ENCODE data around the gene CHCT1. TPM values are rescaled to one million over a fixed set of nuclear protein-coding genes. Genes with fewer than 3 reads are reported as not detected.

Gene CHCT1
- total RNA-seq, 1 experiment from 2014 or later: not detected

GRCh38 chr17:60471451-60471850 is 49.2 kb downstream of the CHCT1 start:
- ChIA-PET POLR2A (no interaction called here), CTCF (no interaction called here)
- DNase-seq: no peak
- no peak for TF ChIP-seq CTCF (IDR thresholded peaks at IDR 0.05; ENCODE audit: insufficient read depth in 1 of 2, low read depth in 1 of 2, low read length in 1 of 2, severe bottlenecking in 1 of 2, unreplicated experiment in 1 of 2)
- intact Hi-C loops (cut with micrococcal nuclease; ENCODE audit: unreplicated experiment): no loop called here
- H3K27me3 Mint-ChIP-seq (ENCODE audit: insufficient read depth, unreplicated experiment): no peaks in the 10 kb centered on the region
- H3K27ac Mint-ChIP-seq (ENCODE audit: unreplicated experiment): no peak overlapping the region
- H3K4me1 Mint-ChIP-seq (ENCODE audit: low read depth, unreplicated experiment): no peaks in the 10 kb centered on the region
- Histone ChIP-seq H3K4me1 (no peaks in the 10 kb centered on the region), H3K9me3 (no peaks in the 10 kb centered on the region), H3K27me3 (replicated peaks; ENCODE audit: control insufficient read depth, insufficient read depth, low read length) (no peaks in the 10 kb centered on the region), H3K36me3 (ENCODE audit: control insufficient read depth, insufficient read depth, low read length) (peaks cover 1% of the 10 kb centered on the region; the same call in 1 of the 2 replicates), H3K4me3 (ENCODE audit: low read depth, low read length) (no peak overlapping the region)
- BruUV-seq (replicated peaks): no TSS peak
- no peak overlapping the region for H3K4me3 Mint-ChIP-seq (ENCODE audit: unreplicated experiment)
- peaks cover 26% of the 10 kb centered on the region for H3K36me3 Mint-ChIP-seq (ENCODE audit: insufficient read depth, unreplicated experiment)
- peaks cover 18% of the 10 kb centered on the region for H3K9me3 Mint-ChIP-seq (ENCODE audit: unreplicated experiment)

GRCh38 chr17:60472449-60472848 is 50.2 kb downstream of the CHCT1 start:
- Mint-ChIP-seq H3K4me1 (ENCODE audit: low read depth, unreplicated experiment) (no peaks in the 10 kb centered on the region), H3K9me3 (ENCODE audit: unreplicated experiment) (peaks cover 18% of the 10 kb centered on the region), H3K36me3 (ENCODE audit: insufficient read depth, unreplicated experiment) (peaks cover 31% of the 10 kb centered on the region), H3K27ac (ENCODE audit: unreplicated experiment) (no peak overlapping the region), H3K4me3 (ENCODE audit: unreplicated experiment) (no peak overlapping the region), H3K27me3 (ENCODE audit: insufficient read depth, unreplicated experiment) (no peaks in the 10 kb centered on the region)
- ChIA-PET POLR2A (no interaction called here), CTCF (no interaction called here)
- Histone ChIP-seq H3K4me1 (no peaks in the 10 kb centered on the region), H3K36me3 (ENCODE audit: control insufficient read depth, insufficient read depth, low read length) (peaks cover 1% of the 10 kb centered on the region; the same call in 1 of the 2 replicates), H3K9me3 (no peaks in the 10 kb centered on the region), H3K4me3 (ENCODE audit: low read depth, low read length) (no peak overlapping the region), H3K27me3 (replicated peaks; ENCODE audit: control insufficient read depth, insufficient read depth, low read length) (no peaks in the 10 kb centered on the region)
- no TSS peak for BruUV-seq (replicated peaks)
- intact Hi-C loops (cut with micrococcal nuclease; ENCODE audit: unreplicated experiment): no loop called here
- TF ChIP-seq CTCF (IDR thresholded peaks at IDR 0.05; ENCODE audit: insufficient read depth in 1 of 2, low read depth in 1 of 2, low read length in 1 of 2, severe bottlenecking in 1 of 2, unreplicated experiment in 1 of 2): no peak
- DNase-seq: no peak

- Mint-ChIP-seq H3K4me1 (ENCODE audit: low read depth, unreplicated experiment) (no peaks in the 10 kb centered on the region), H3K27me3 (ENCODE audit: insufficient read depth, unreplicated experiment) (no peaks in the 10 kb centered on the region), H3K4me3 (ENCODE audit: unreplicated experiment) (no peak overlapping the region), H3K27ac (ENCODE audit: unreplicated experiment) (no peak overlapping the region), H3K9me3 (ENCODE audit: unreplicated experiment) (peaks cover 18% of the 10 kb centered on the region), H3K36me3 (ENCODE audit: insufficient read depth, unreplicated experiment) (peaks cover 26% of the 10 kb centered on the region)
- no peak for TF ChIP-seq CTCF (IDR thresholded peaks at IDR 0.05; ENCODE audit: insufficient read depth in 1 of 2, low read depth in 1 of 2, low read length in 1 of 2, severe bottlenecking in 1 of 2, unreplicated experiment in 1 of 2)
- DNase-seq: no peak
- no TSS peak for BruUV-seq (replicated peaks)
- POLR2A ChIA-PET: no interaction called here
- intact Hi-C loops (cut with micrococcal nuclease; ENCODE audit: unreplicated experiment): no loop called here
- Histone ChIP-seq H3K4me1 (no peaks in the 10 kb centered on the region), H3K4me3 (ENCODE audit: low read depth, low read length) (no peak overlapping the region), H3K9me3 (no peaks in the 10 kb centered on the region), H3K27me3 (replicated peaks; ENCODE audit: control insufficient read depth, insufficient read depth, low read length) (no peaks in the 10 kb centered on the region), H3K36me3 (ENCODE audit: control insufficient read depth, insufficient read depth, low read length) (peaks cover 1% of the 10 kb centered on the region; the same call in 1 of the 2 replicates)
- CTCF ChIA-PET: no interaction called here
Measured at GRCh38 chr17:60473788-60474187, 51.5 kb downstream of the CHCT1 start.

Other genes with a start within 250 kb of the CHCT1 start
- gene USP32, start 30.4 kb upstream of the CHCT1 start, total RNA-seq (2022): 50.3 and 53.3 TPM in 2 replicates
- 25.3 and 29.8 TPM in 2 replicates for gene APPBP2, start 103.8 kb downstream of the CHCT1 start, total RNA-seq (2022)
- gene PPM1D, start 177.7 kb downstream of the CHCT1 start, total RNA-seq (2022): 17.9 and 18.7 TPM in 2 replicates

Data from Caco-2 (cell line).